ENCODE results near the gene RAB11FIP4. TPM values are rescaled to one million over a fixed set of nuclear protein-coding genes. Genes with fewer than 3 reads are reported as not detected.

Gene RAB11FIP4
- polyA plus RNA-seq, 1 of the 3 experiments (the other 2 are of a cell fraction): 9.4 TPM

DNA sequence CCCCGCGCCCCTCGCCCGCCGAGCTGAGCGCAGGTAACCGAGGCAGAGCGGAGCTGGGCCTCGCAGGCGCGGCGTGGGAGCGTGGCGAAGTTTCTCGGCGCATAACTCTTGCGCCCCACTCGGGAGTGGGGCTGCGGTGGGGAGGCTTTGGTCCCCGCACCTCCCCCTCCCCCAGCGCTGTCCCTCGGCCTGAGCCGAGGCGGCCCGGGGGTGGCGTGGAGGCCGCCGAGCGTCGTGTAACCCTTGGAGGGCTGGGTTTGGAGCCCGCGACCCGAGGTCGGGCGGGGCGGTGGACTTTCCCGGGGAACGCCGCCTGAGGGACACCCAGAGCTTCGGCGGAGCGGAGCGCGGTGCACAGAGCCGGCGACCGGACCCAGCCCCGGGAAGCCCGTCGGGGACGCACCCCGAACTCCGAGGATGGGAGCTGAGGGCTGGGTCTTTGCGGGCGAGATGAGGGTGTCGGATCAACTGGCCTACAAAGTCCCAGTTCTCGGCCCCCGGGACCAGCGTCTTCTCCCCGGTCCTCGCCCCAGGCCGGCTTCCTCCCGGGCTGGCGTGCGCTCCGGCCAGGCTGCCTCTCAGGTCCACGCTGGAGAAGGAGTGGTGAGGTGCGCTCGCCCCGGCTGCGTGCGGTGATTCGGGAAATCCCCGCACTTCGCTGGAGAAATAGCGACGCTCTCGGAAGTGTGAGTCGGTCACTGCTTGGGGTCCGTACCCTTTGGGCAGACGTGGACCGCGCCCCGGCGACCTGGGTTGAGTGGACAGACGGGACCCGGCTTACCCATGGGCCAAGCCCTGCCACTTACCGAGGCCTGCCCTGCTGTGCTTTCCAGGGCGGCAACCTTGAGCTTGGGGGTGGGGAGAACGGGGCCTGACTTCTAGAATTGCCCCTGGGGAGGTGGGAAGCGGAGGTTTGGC, 168.4 kb downstream of the RAB11FIP4 start:
- Histone ChIP-seq H3F3A (replicated peaks; ENCODE audit: insufficient read depth) (peaks cover 39% of the 10 kb centered on the region), H2AFZ (ENCODE audit: low read depth) (no peak overlapping the region), H3K36me3 (replicated peaks in 1 of 2; ENCODE audit: control insufficient read depth in 1 of 2, insufficient read depth in 2 of 2, low read length in 1 of 2) (no peaks in the 10 kb centered on the region), H3K27ac (ENCODE audit: low read depth in 2 of 2, low read length in 1 of 2) (peak overlapping the region; percentile 69 to 86; a peak in 3 of 4 replicates), H3K4me3 (ENCODE audit: low read depth in 2 of 2, low read length in 1 of 2) (peak overlapping the region in 1 of 2 experiments; percentile 58; a peak in 2 of 4 replicates), H3K9me3 (no peaks in the 10 kb centered on the region), H3K4me2 (peak overlapping the region; percentile 76), H3K9me2 (no peaks in the 10 kb centered on the region), H3K27me3 (ENCODE audit: insufficient read depth) (no peaks in the 10 kb centered on the region), H3K79me2 (ENCODE audit: insufficient read depth) (peaks cover 48% of the 10 kb centered on the region), H3K4me1 (ENCODE audit: control insufficient read depth in 1 of 2, insufficient read depth in 2 of 2, low read depth in 1 of 2, low read length in 1 of 2) (peaks cover 7 to 34% of the 10 kb centered on the region in 2 experiments; a peak in 3 of 4 replicates), H3K9ac (no peak overlapping the region), H4K20me1 (ENCODE audit: insufficient read depth) (no peaks in the 10 kb centered on the region)
- POLR2A ChIA-PET: interaction anchor here (0.5 to 1.2 kb wide), 2 partner anchors 10 to 56 kb away, joined by 3 read pairs; no protein-coding TSS in a partner anchor
- WGBS (ENCODE audit: low lambda C conversion rate): 93% methylated on average over 47 of the region's 91 CpGs
- no peak for DNase-seq
- CTCF ChIA-PET: interaction anchor here (0.9 to 15.6 kb wide), 14 partner anchors 10 to 341 kb away, joined by 3 to 338 read pairs (median 4); no protein-coding TSS in a partner anchor
- TF ChIP-seq TCF12 (IDR thresholded peaks at IDR 0.05): no peak
- TF ChIP-seq TEAD4 (IDR thresholded peaks at IDR 0.05; ENCODE audit: borderline replicate concordance, insufficient read depth): no peak
- TF ChIP-seq, protein P1, sequence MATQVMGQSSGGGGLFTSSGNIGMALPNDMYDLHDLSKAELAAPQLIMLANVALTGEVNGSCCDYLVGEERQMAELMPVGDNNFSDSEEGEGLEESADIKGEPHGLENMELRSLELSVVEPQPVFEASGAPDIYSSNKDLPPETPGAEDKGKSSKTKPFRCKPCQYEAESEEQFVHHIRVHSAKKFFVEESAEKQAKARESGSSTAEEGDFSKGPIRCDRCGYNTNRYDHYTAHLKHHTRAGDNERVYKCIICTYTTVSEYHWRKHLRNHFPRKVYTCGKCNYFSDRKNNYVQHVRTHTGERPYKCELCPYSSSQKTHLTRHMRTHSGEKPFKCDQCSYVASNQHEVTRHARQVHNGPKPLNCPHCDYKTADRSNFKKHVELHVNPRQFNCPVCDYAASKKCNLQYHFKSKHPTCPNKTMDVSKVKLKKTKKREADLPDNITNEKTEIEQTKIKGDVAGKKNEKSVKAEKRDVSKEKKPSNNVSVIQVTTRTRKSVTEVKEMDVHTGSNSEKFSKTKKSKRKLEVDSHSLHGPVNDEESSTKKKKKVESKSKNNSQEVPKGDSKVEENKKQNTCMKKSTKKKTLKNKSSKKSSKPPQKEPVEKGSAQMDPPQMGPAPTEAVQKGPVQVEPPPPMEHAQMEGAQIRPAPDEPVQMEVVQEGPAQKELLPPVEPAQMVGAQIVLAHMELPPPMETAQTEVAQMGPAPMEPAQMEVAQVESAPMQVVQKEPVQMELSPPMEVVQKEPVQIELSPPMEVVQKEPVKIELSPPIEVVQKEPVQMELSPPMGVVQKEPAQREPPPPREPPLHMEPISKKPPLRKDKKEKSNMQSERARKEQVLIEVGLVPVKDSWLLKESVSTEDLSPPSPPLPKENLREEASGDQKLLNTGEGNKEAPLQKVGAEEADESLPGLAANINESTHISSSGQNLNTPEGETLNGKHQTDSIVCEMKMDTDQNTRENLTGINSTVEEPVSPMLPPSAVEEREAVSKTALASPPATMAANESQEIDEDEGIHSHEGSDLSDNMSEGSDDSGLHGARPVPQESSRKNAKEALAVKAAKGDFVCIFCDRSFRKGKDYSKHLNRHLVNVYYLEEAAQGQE (IDR thresholded peaks at IDR 0.05; ENCODE audit: low read depth, low read length): no peak
- no peak for TF ChIP-seq FOXJ3 (CRISPR knock-in tag; IDR thresholded peaks at IDR 0.05)
- TF ChIP-seq NFIC (IDR thresholded peaks at IDR 0.05; ENCODE audit: borderline replicate concordance): no peak
- TF ChIP-seq JUND (IDR thresholded peaks at IDR 0.05): no peak
- no peak for TF ChIP-seq SIN3A (IDR thresholded peaks at IDR 0.05; ENCODE audit: borderline replicate concordance, low read depth, low read length)
- TF ChIP-seq RXRA (IDR thresholded peaks at IDR 0.05; ENCODE audit: borderline replicate concordance, low read depth): no peak
- TF ChIP-seq EZH2phosphoT487 (IDR thresholded peaks at IDR 0.05; ENCODE audit: borderline replicate concordance, low read depth): no peak
- TF ChIP-seq CTCF (IDR thresholded peaks at IDR 0.05): no peak
- no peak for TF ChIP-seq GATA2 (CRISPR knock-in tag; IDR thresholded peaks at IDR 0.05)
- TF ChIP-seq FOSL2 (IDR thresholded peaks at IDR 0.05; ENCODE audit: borderline replicate concordance, low read depth): no peak
- no peak for TF ChIP-seq CHD2 (IDR thresholded peaks at IDR 0.05; ENCODE audit: low read length, partially characterized antibody)
- no peak for TF ChIP-seq USF1 (IDR thresholded peaks at IDR 0.05; ENCODE audit: borderline replicate concordance, low read depth)
- no peak for TF ChIP-seq SMC3 (IDR thresholded peaks at IDR 0.05; ENCODE audit: low read depth, low read length)
- no peak for TF ChIP-seq FOXM1 (IDR thresholded peaks at IDR 0.05; ENCODE audit: low read depth)
- no peak for TF ChIP-seq PBX3 (IDR thresholded peaks at IDR 0.05)
